Endothelial cell (in vitro differentiated cells): Measurements from ENCODE around the gene COMMD1. TPM values are rescaled to one million over a fixed set of nuclear protein-coding genes. Genes with fewer than 3 reads are reported as not detected.

Experiments
- DNase-seq: peaks from one replicate; pipeline ENCODE4 v3.0.0; 2021; ENCODE audit warnings: low spot score
- H3K27ac Mint-ChIP-seq: one replicate; pipeline ENCODE4 v1.8.0; 2021; ENCODE audit warnings: mixed read lengths, inconsistent platforms; ENCODE audit not compliant: unreplicated experiment
- H3K27me3 Mint-ChIP-seq: one replicate; pipeline ENCODE4 v1.8.0; 2021; ENCODE audit warnings: mild to moderate bottlenecking, moderate library complexity, mixed read lengths, inconsistent platforms; ENCODE audit not compliant: unreplicated experiment
- H3K36me3 Mint-ChIP-seq: one replicate; pipeline ENCODE4 v1.8.0; 2021; ENCODE audit warnings: mild to moderate bottlenecking, low read depth, mixed read lengths, inconsistent platforms; ENCODE audit not compliant: unreplicated experiment
- H3K4me1 Mint-ChIP-seq: one replicate; pipeline ENCODE4 v1.8.0; 2021; ENCODE audit warnings: mild to moderate bottlenecking, mixed read lengths, inconsistent platforms; ENCODE audit not compliant: unreplicated experiment
- H3K4me3 Mint-ChIP-seq: one replicate; pipeline ENCODE4 v1.8.0; 2021; ENCODE audit warnings: mild to moderate bottlenecking, mixed read lengths, inconsistent platforms; ENCODE audit not compliant: unreplicated experiment
- H3K9me3 Mint-ChIP-seq: one replicate; pipeline ENCODE4 v1.8.0; 2021; ENCODE audit warnings: mixed read lengths, inconsistent platforms; ENCODE audit not compliant: unreplicated experiment
- CTCF ChIP-seq: fragments of 200-600 bp; sonication (generic); IDR thresholded peaks from one replicate; pipeline ENCODE4 v1.5.0; 2021; ENCODE audit warnings: antibody characterized with exemption; ENCODE audit not compliant: unreplicated experiment
- total RNA-seq: library from RNA; stranded (reverse); fragmentation: NEBNext Ultra II Directional; extraction: Animal tissue kit (Norgen Biotek cat#: 25700); gene quantifications from one replicate; pipeline ENCODE4 v1.2.1, GENCODE V29; 2021; ENCODE audit not compliant: unreplicated experiment

COMMD1 gene
- total RNA-seq, 1 donor from 2014 or later = 39.4 TPM

GRCh38 chr2:62045017-62045543 lies 139.6 kb downstream of the COMMD1 start:
- no peak for DNase-seq
- no peak for TF ChIP-seq CTCF
- H3K9me3 Mint-ChIP-seq = no peaks in the 10 kb centered on the region
- H3K4me1 Mint-ChIP-seq = no peaks in the 10 kb centered on the region
- H3K4me3 Mint-ChIP-seq = no peak overlapping the region
- no peak overlapping the region for H3K27ac Mint-ChIP-seq
- H3K27me3 Mint-ChIP-seq = no peaks in the 10 kb centered on the region
- no peaks in the 10 kb centered on the region for H3K36me3 Mint-ChIP-seq

GRCh38 chr2:62046141-62046540 lies 140.7 kb downstream of the COMMD1 start:
- Mint-ChIP-seq H3K9me3 (no peaks in the 10 kb centered on the region), H3K4me1 (no peaks in the 10 kb centered on the region), H3K27ac (no peak overlapping the region), H3K36me3 (no peaks in the 10 kb centered on the region), H3K27me3 (no peaks in the 10 kb centered on the region), H3K4me3 (no peak overlapping the region)
- no peak for TF ChIP-seq CTCF
- DNase-seq = no peak

GRCh38 chr2:62050456-62051045 lies 145.1 kb downstream of the COMMD1 start:
- Mint-ChIP-seq H3K36me3 (no peaks in the 10 kb centered on the region), H3K27ac (no peak overlapping the region), H3K4me3 (no peak overlapping the region), H3K9me3 (no peaks in the 10 kb centered on the region), H3K27me3 (no peaks in the 10 kb centered on the region), H3K4me1 (no peaks in the 10 kb centered on the region)
- DNase-seq = no peak
- TF ChIP-seq CTCF = no peak

- TF ChIP-seq CTCF = no peak
- Mint-ChIP-seq H3K27ac (no peak overlapping the region), H3K27me3 (no peaks in the 10 kb centered on the region), H3K4me3 (no peak overlapping the region), H3K9me3 (no peaks in the 10 kb centered on the region), H3K36me3 (no peaks in the 10 kb centered on the region), H3K4me1 (no peaks in the 10 kb centered on the region)
- no peak for DNase-seq
Observed at GRCh38 chr2:62054029-62054791, 148.7 kb downstream of the COMMD1 start.

GRCh38 chr2:62054916-62055450 lies 149.5 kb downstream of the COMMD1 start:
- no peaks in the 10 kb centered on the region for H3K9me3 Mint-ChIP-seq
- no peak for DNase-seq
- no peak for TF ChIP-seq CTCF
- H3K27me3 Mint-ChIP-seq = no peaks in the 10 kb centered on the region
- H3K4me1 Mint-ChIP-seq = no peaks in the 10 kb centered on the region
- no peak overlapping the region for H3K27ac Mint-ChIP-seq
- no peak overlapping the region for H3K4me3 Mint-ChIP-seq
- no peaks in the 10 kb centered on the region for H3K36me3 Mint-ChIP-seq
